Loucy (cell line): ENCODE measurements around the gene STX10.

Experiments used
- H2AFZ ChIP-seq: fragments of 200-600 bp; sonication (generic); 2 replicates; pipeline ENCODE4 v1.6.0; 2016; ENCODE audit warnings: antibody characterized with exemption, mild to moderate bottlenecking, low read length, moderate library complexity
- H3F3A ChIP-seq: fragments of 200-600 bp; 2 replicates; pipeline ENCODE4 v1.6.0; 2016; ENCODE audit warnings: antibody characterized with exemption, low read depth, mild to moderate bottlenecking
- H3K27me3 ChIP-seq: fragments of 200-600 bp; sonication (generic); 2 replicates; pipeline ENCODE4 v1.6.1; 2014; ENCODE audit warnings: low read length, mild to moderate bottlenecking; ENCODE audit not compliant: insufficient read depth, poor library complexity, severe bottlenecking
- H3K36me3 ChIP-seq: fragments of 200-600 bp; sonication (generic); 2 replicates; pipeline ENCODE4 v1.6.1; 2016; ENCODE audit warnings: low read length; ENCODE audit not compliant: insufficient read depth
- H3K4me1 ChIP-seq: fragments of 200-600 bp; sonication (generic); 2 replicates; pipeline ENCODE4 v1.5.1; 2014; ENCODE audit warnings: low read length, mild to moderate bottlenecking; ENCODE audit not compliant: insufficient read depth, poor library complexity, severe bottlenecking
- H3K4me2 ChIP-seq: fragments of 200-600 bp; sonication (generic); 2 replicates; pipeline ENCODE4 v1.6.0; 2014; ENCODE audit warnings: antibody characterized with exemption, low read length, low read depth, mild to moderate bottlenecking; ENCODE audit not compliant: poor library complexity, severe bottlenecking
- H3K4me3 ChIP-seq: fragments of 200-600 bp; sonication (generic); 2 replicates; pipeline ENCODE4 v1.5.1; 2014; ENCODE audit warnings: low read length, mild to moderate bottlenecking, mixed read lengths; ENCODE audit not compliant: poor library complexity, severe bottlenecking
- H3K79me2 ChIP-seq: fragments of 200-600 bp; sonication (generic); 2 replicates; pipeline ENCODE4 v1.6.1; 2014; ENCODE audit warnings: low read length; ENCODE audit not compliant: insufficient read depth
- H3K9ac ChIP-seq: fragments of 200-600 bp; sonication (generic); 2 replicates; pipeline ENCODE4 v1.6.0; 2014; ENCODE audit warnings: mild to moderate bottlenecking, low read depth, low read length, moderate library complexity; ENCODE audit not compliant: poor library complexity, severe bottlenecking
- H3K9me2 ChIP-seq: fragments of 200-600 bp; sonication (generic); replicated peaks from 2 replicates; pipeline ENCODE4 v1.6.1; 2016; ENCODE audit warnings: low read depth, low read length, mixed read lengths
- H3K9me3 ChIP-seq: fragments of 200-600 bp; sonication (generic); 2 replicates; pipeline ENCODE4 v1.6.1; 2014; ENCODE audit warnings: mild to moderate bottlenecking, antibody characterized with exemption, low read length, low read depth; ENCODE audit not compliant: insufficient read depth
- H4K20me1 ChIP-seq: fragments of 200-600 bp; sonication (generic); 2 replicates; pipeline ENCODE4 v1.6.0; 2014; ENCODE audit warnings: antibody characterized with exemption, low read length, mild to moderate bottlenecking; ENCODE audit not compliant: insufficient read depth, poor library complexity, severe bottlenecking
- CTCF ChIP-seq: fragments of 200-600 bp; sonication (generic); conservative IDR thresholded peaks from 2 replicates; pipeline ENCODE4 v1.5.1; 2014; ENCODE audit warnings: mild to moderate bottlenecking, antibody characterized with exemption, low read length
- EZH2phosphoT487 ChIP-seq: fragments of 200-600 bp; IDR thresholded peaks from 2 replicates; pipeline ENCODE4 v1.6.1; 2018; ENCODE audit warnings: antibody characterized with exemption, mild to moderate bottlenecking, moderate library complexity, borderline replicate concordance

STX10 gene

DNA sequence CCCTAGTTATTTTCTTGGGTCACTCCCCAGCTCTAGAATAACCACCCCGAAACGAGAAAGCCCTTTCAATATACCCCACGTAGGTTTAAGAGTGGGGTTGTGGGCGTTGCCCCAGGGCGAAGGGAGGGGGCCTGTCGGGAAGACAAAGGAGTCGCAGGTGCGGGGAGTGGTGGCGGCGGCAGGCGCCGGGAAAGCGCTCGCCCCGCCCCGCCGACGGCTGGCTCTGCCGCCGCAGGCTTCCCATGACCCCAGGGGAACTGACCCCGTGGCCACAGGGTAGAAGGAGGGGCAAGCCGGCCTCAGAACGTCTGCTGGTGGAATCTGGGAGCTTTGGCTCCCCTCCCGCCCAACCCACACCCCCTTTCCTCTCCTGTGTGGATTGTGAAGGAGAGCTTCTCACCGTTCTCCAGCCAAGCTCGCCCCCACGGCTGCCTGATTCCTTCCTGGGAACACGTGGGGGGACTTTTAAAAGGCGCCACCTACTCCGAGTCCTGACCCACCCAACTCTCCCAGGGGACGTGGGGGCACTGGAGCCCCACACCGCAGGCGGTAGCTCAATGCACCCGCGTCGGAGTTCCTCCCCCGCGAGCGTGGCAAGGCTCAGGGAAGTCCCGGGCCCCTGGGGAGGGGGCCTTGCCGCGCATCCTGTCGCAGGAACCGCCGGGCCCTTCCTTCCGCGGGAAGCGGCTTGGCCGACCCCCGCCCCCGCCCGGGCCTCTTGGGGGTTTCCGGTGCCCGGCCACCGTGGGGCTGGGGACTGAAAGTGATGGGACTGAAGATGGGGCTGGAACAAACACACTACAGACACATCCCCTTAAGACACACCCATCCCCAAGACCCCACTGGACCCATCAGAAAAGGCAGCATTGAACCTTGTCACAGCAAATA lies 5.5 kb upstream of the STX10 start:
- Histone ChIP-seq H3K9ac (peak overlapping the region; percentile 95), H3F3A (peaks cover 15% of the 10 kb centered on the region), H2AFZ (no peak overlapping the region), H3K9me3 (no peaks in the 10 kb centered on the region), H4K20me1 (peaks cover 24% of the 10 kb centered on the region), H3K36me3 (0 out of 2 replicates have a peak, but pooled peaks cover 4% of the 10 kb centered on the region), H3K27me3 (peaks cover 13% of the 10 kb centered on the region), H3K4me3 (peak overlapping the region; percentile 98), H3K79me2 (peaks cover 53% of the 10 kb centered on the region), H3K4me1 (peaks cover 29% of the 10 kb centered on the region), H3K9me2 (no peaks in the 10 kb centered on the region), H3K4me2 (peak overlapping the region; percentile 85)
- TF ChIP-seq CTCF (no peak), EZH2phosphoT487 (no peak)

DNA sequence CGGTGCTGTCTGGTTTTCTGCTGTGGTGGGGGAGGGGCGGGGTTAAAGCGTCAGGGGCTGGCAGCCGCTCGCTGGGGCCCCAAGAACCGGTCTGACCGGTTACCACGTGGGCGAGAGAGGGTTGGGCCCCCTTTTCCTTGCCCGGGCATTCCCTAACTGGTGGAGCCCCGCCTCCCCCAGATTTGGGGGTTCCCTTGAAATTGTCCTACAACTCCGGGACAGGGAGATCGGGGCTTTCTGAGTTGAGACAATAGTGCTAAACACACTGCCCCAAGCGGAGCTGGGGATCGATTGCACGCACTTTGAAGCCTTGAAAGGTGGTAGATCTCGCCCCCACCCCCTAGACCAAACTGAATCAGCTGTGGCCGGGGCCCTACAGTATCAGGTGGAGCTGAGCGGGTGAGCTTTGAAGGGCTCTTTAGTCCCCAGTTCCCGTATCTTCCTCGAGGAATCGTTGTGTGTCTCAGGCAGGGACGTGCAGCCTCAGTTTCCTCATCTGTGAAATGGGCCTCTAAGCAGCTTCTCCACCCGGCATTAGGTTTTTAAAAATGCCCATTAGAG lies 4.8 kb upstream of the STX10 start:
- H3K79me2 ChIP-seq = peaks cover 58% of the 10 kb centered on the region
- H3K36me3 ChIP-seq = 0 out of 2 replicates have a peak, but pooled peaks cover 4% of the 10 kb centered on the region
- TF ChIP-seq CTCF (peak; percentile 53), EZH2phosphoT487 (no peak)

DNA sequence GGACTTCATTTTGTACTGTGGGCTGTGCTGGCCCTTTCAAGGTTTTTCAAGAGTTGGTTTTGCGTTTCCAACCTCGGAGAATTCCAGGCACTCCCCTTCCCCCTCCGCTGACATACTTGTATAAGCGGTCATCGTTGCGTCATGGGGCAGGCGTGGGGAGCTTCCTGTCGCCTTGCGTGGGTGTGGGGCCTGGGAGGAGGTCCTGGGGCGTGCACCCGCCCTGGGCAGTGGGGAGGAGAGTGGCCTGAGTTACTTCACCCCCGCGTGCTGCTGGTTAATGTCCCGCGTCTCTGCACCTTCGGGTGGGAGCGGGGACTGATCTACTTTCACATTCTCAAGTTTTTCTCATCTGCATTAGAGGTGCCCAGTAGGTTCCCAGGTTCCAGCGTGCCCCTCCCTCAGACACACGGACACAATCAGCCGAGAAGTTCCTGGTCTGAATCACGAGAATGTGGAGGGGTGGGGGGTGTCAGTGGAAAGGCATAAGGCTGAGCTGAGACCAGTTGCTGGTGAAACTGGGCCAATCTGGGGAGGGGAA lies 4.1 kb upstream of the STX10 start:
- H3K9me3 ChIP-seq = no peaks in the 10 kb centered on the region
- 0 out of 2 replicates have a peak, but pooled peaks cover 4% of the 10 kb centered on the region for H3K36me3 ChIP-seq
- no peaks in the 10 kb centered on the region for H3K9me2 ChIP-seq
- H4K20me1 ChIP-seq = peaks cover 24% of the 10 kb centered on the region
- H3K4me1 ChIP-seq = peaks cover 31% of the 10 kb centered on the region
- H3K79me2 ChIP-seq = peaks cover 61% of the 10 kb centered on the region
- H3K9ac ChIP-seq = peak overlapping the region; percentile 95
- H2AFZ ChIP-seq = no peak overlapping the region
- H3K4me2 ChIP-seq = peak overlapping the region; percentile 85
- TF ChIP-seq EZH2phosphoT487 (no peak), CTCF (no peak)
- H3F3A ChIP-seq = peaks cover 15% of the 10 kb centered on the region
- H3K4me3 ChIP-seq = peak overlapping the region; percentile 98
- H3K27me3 ChIP-seq = peaks cover 13% of the 10 kb centered on the region

More for the DNA sequence above, 4.8 kb upstream of the STX10 start:
- Histone ChIP-seq H3F3A (peaks cover 15% of the 10 kb centered on the region), H3K9ac (peak overlapping the region; percentile 95), H3K4me2 (peak overlapping the region; percentile 85), H3K27me3 (peaks cover 13% of the 10 kb centered on the region), H3K9me3 (no peaks in the 10 kb centered on the region), H3K9me2 (no peaks in the 10 kb centered on the region), H3K4me1 (peaks cover 31% of the 10 kb centered on the region), H3K4me3 (peak overlapping the region; percentile 98), H4K20me1 (peaks cover 24% of the 10 kb centered on the region), H2AFZ (no peak overlapping the region)
